Fibroblast of skin of right biceps (primary cell): ENCODE results near the gene DRGX.

Experiments used
- DNase-seq: peaks from one replicate; pipeline ENCODE4 v3.0.0-alpha.2; 2013

The DRGX gene

GRCh38 chr10:49360271-49361177 lies 35.4 kb downstream of the DRGX start:
- DNase-seq, result no peak

- peak; percentile 27 for DNase-seq
Measured at GRCh38 chr10:49359349-49360270, 36.3 kb downstream of the DRGX start.

- DNase-seq, result no peak
Measured at GRCh38 chr10:49357910-49358309, 38.0 kb downstream of the DRGX start.

- no peak for DNase-seq
Measured at GRCh38 chr10:49356944-49357343, 38.9 kb downstream of the DRGX start.

GRCh38 chr10:49356181-49356580 lies 39.7 kb downstream of the DRGX start:
- DNase-seq, result no peak

- DNase-seq, result no peak
Measured at GRCh38 chr10:49355221-49355620, 40.7 kb downstream of the DRGX start.

GRCh38 chr10:49354593-49354992 lies 41.3 kb downstream of the DRGX start:
- no peak for DNase-seq

- no peak for DNase-seq
Measured at GRCh38 chr10:49353895-49354566, 41.9 kb downstream of the DRGX start.

- DNase-seq, result no peak
Measured at GRCh38 chr10:49353026-49353894, 42.6 kb downstream of the DRGX start.

GRCh38 chr10:49352323-49352722 lies 43.6 kb downstream of the DRGX start:
- no peak for DNase-seq

GRCh38 chr10:49351669-49352068 lies 44.2 kb downstream of the DRGX start:
- no peak for DNase-seq

- no peak for DNase-seq
Measured at GRCh38 chr10:49350846-49351532, 44.9 kb downstream of the DRGX start.

GRCh38 chr10:49350138-49350537 lies 45.8 kb downstream of the DRGX start:
- DNase-seq, result no peak

GRCh38 chr10:49349390-49349789 lies 46.5 kb downstream of the DRGX start:
- no peak for DNase-seq

- DNase-seq, result no peak
Measured at GRCh38 chr10:49348593-49348992, 47.3 kb downstream of the DRGX start.

- DNase-seq, result no peak
Measured at GRCh38 chr10:49347827-49348226, 48.1 kb downstream of the DRGX start.

- no peak for DNase-seq
Measured at GRCh38 chr10:49347342-49347741, 48.5 kb downstream of the DRGX start.

- no peak for DNase-seq
Measured at GRCh38 chr10:49344840-49345239, 51.0 kb downstream of the DRGX start.

GRCh38 chr10:49338604-49339003 lies 57.3 kb downstream of the DRGX start:
- DNase-seq, result no peak

- no peak for DNase-seq
Measured at GRCh38 chr10:49335364-49335972, 60.4 kb downstream of the DRGX start.

GRCh38 chr10:49334964-49335363 lies 60.9 kb downstream of the DRGX start:
- DNase-seq, result no peak
